HCT116 (cell line): ENCODE data around the gene DOCK3. TPM values are rescaled to one million over a fixed set of nuclear protein-coding genes. Genes with fewer than 3 reads are reported as not detected.

Source experiments
- ATAC-seq: fragments of 200-7000 bp; cut with Tn5 transposase; 2 replicates; pipeline ENCODE4 v1.9.1; 2020; ENCODE audit warnings: mild to moderate bottlenecking, moderate library complexity
- BruUV-seq: library from RNA; stranded (reverse); fragments of 400-500 nt; replicated peaks from 2 replicates; lab custom pipeline; 2021; lab: Mats Ljungman, UMichigan
- CTCF ChIA-PET: fragments of 300-600 bp; sonication (Branson Sonifier 250); formaldehyde crosslinking; loops from one replicate; lab custom pipeline; 2021; ENCODE audit warnings: antibody characterized with exemption; lab: Charles Lee
- POLR2A ChIA-PET: fragments of 300-600, 350-600 bp; sonication (Branson Sonifier 250); formaldehyde crosslinking; loops from one replicate; lab custom pipeline; 2021; ENCODE audit warnings: antibody characterized with exemption; lab: Charles Lee
- RAD21 ChIA-PET, 2 experiments: fragments of 300-600 bp; sonication (Branson Sonifier 250); formaldehyde crosslinking; loops; one replicate each; lab custom pipeline; 2023; ENCODE audit warnings: low total read pairs in 2 of 2; ENCODE audit not compliant: uncharacterized antibody in 2 of 2, unreplicated experiment in 2 of 2, low non-redundant PET in 1 of 2; lab: Charles Lee
- DNase-seq: peaks from one replicate; pipeline ENCODE4 v3.0.0-alpha.2; 2010; ENCODE audit warnings: low read depth, low spot score
- H2AFZ ChIP-seq: fragments of 200-600 bp; shearing (Covaris generic), sonication (generic); 2 replicates; pipeline ENCODE4 v1.6.1; 2017; ENCODE audit warnings: low read depth, mixed run types, mixed read lengths, antibody characterized with exemption, low read length; ENCODE audit not compliant: poor library complexity, severe bottlenecking
- H3K27ac ChIP-seq: 2 replicates; pipeline ENCODE4 v1.5.1; 2012; ENCODE audit warnings: low read depth, low read length
- H3K27me3 ChIP-seq: fragments of 200-600 bp; sonication (generic); 2 replicates; pipeline ENCODE4 v1.6.1; 2016; ENCODE audit warnings: mixed run types, low read length, mixed read lengths; ENCODE audit not compliant: insufficient read depth
- H3K36me3 ChIP-seq, 2 experiments: fragments of 200-500 bp in 1 of 2; fragments of 200-600 bp in 1 of 2; sonication (Bioruptor generic) in 1 of 2; sonication (generic) in 1 of 2; 2 replicates each; pipeline versions ENCODE4 v1.5.1 to v1.6.1; 2014 to 2016; ENCODE audit warnings: low read length in 2 of 2, inconsistent platforms in 1 of 2, mixed read lengths in 1 of 2, mixed run types in 1 of 2; ENCODE audit not compliant: insufficient read depth in 2 of 2, control insufficient read depth in 1 of 2
- H3K4me1 ChIP-seq, 2 experiments: fragments of 200-600 bp in 1 of 2; sonication (generic) in 1 of 2; 2 replicates each; pipeline versions ENCODE4 v1.5.1 to v1.6.1; 2012 to 2017; ENCODE audit warnings: low read length in 2 of 2, inconsistent platforms in 1 of 2, mild to moderate bottlenecking in 1 of 2, mixed read lengths in 1 of 2, mixed run types in 1 of 2, moderate library complexity in 1 of 2; ENCODE audit not compliant: insufficient read depth in 2 of 2, control insufficient read depth in 1 of 2
- H3K4me2 ChIP-seq: fragments of 200-600 bp; sonication (generic); 2 replicates; pipeline ENCODE4 v1.6.1; 2017; ENCODE audit warnings: mixed run types, low read length, mixed read lengths
- H3K4me3 ChIP-seq, 2 experiments: fragments of 200-600 bp in 1 of 2; sonication (generic) in 1 of 2; replicated peaks in 1 of 2; 2 replicates each; pipeline ENCODE4 v1.5.1; 2011 to 2016; ENCODE audit warnings: low read length in 2 of 2, control low read depth in 1 of 2, low read depth in 1 of 2, mild to moderate bottlenecking in 1 of 2, mixed read lengths in 1 of 2, mixed run types in 1 of 2
- H3K79me2 ChIP-seq: fragments of 200-600 bp; sonication (generic); 2 replicates; pipeline ENCODE4 v1.6.1; 2017; ENCODE audit warnings: mild to moderate bottlenecking, mixed run types, low read length, moderate library complexity, mixed read lengths; ENCODE audit not compliant: insufficient read depth
- H3K9ac ChIP-seq: fragments of 200-600 bp; sonication (generic); 2 replicates; pipeline ENCODE4 v1.6.1; 2016; ENCODE audit warnings: low read length, mixed read lengths
- H3K9me2 ChIP-seq: fragments of 200-600 bp; sonication (generic), shearing (Covaris generic); 2 replicates; pipeline ENCODE4 v1.6.1; 2017; ENCODE audit warnings: mixed run types, mild to moderate bottlenecking, moderate library complexity; ENCODE audit not compliant: insufficient read depth
- H3K9me3 ChIP-seq, 2 experiments: fragments of 200-500 bp in 1 of 2; fragments of 200-600 bp in 1 of 2; sonication (Bioruptor generic) in 1 of 2; sonication (generic) in 1 of 2; 2 replicates each; pipeline ENCODE4 v1.6.1; 2014 to 2017; ENCODE audit warnings: low read length in 2 of 2, mixed read lengths in 2 of 2, inconsistent platforms in 1 of 2, low read depth in 1 of 2, mild to moderate bottlenecking in 1 of 2, mixed run types in 1 of 2, moderate library complexity in 1 of 2; ENCODE audit not compliant: control insufficient read depth in 1 of 2, insufficient read depth in 1 of 2
- H4K20me1 ChIP-seq: fragments of 200-600 bp; sonication (generic), shearing (Covaris generic); 2 replicates; pipeline ENCODE4 v1.6.1; 2017; ENCODE audit warnings: mixed run types, mild to moderate bottlenecking, moderate library complexity; ENCODE audit not compliant: insufficient read depth
- CBX3 ChIP-seq: IDR thresholded peaks from 2 replicates; pipeline ENCODE4 v1.6.1; 2012; ENCODE audit warnings: low read depth
- ELF1 ChIP-seq: IDR thresholded peaks from 2 replicates; pipeline ENCODE4 v1.6.1; 2012; ENCODE audit warnings: low read depth, borderline replicate concordance
- EZH2phosphoT487 ChIP-seq: fragments of 200-600 bp; IDR thresholded peaks from 2 replicates; pipeline ENCODE4 v1.6.1; 2018; ENCODE audit warnings: antibody characterized with exemption, borderline replicate concordance
- JUND ChIP-seq: IDR thresholded peaks from 2 replicates; pipeline ENCODE4 v1.6.1; 2012
- POLR2AphosphoS5 ChIP-seq: IDR thresholded peaks from 2 replicates; pipeline ENCODE4 v1.6.1; 2011; ENCODE audit warnings: mild to moderate bottlenecking, low read depth, low read length, moderate library complexity
- SIN3A ChIP-seq: IDR thresholded peaks from 2 replicates; pipeline ENCODE4 v1.6.1; 2012; ENCODE audit warnings: low read depth
- SP1 ChIP-seq: IDR thresholded peaks from 2 replicates; pipeline ENCODE4 v1.6.1; 2012; ENCODE audit warnings: low read depth
- YY1 ChIP-seq: IDR thresholded peaks from 2 replicates; pipeline ENCODE4 v1.6.1; 2011; ENCODE audit warnings: low read length, low read depth, moderate library complexity, mild to moderate bottlenecking; ENCODE audit not compliant: insufficient replicate concordance; ENCODE audit errors: extremely low read depth
- intact Hi-C: fragments of 100-400 bp; cut with micrococcal nuclease; formaldehyde crosslinking; loops from 2 replicates; pipeline ENCODE4 v1.10.0; 2022
- total RNA-seq: library from RNA; stranded (reverse); gene quantifications from one replicate; pipeline ENCODE4 v1.2.1, GENCODE V29; 2021; ENCODE audit not compliant: unreplicated experiment
- TF ChIP-seq, protein P1 (sequence below): IDR thresholded peaks from 2 replicates; pipeline ENCODE4 v1.6.1; 2012; ENCODE audit warnings: low read depth
- TF ChIP-seq, protein P2 (sequence below): IDR thresholded peaks from 2 replicates; pipeline ENCODE4 v1.6.1; 2011; ENCODE audit warnings: mild to moderate bottlenecking, low read length, moderate library complexity; ENCODE audit not compliant: insufficient replicate concordance; ENCODE audit errors: extremely low read depth

The DOCK3 gene
- total RNA-seq, 1 experiment from 2014 or later, result 4.2 TPM

- Histone ChIP-seq H3K4me1 (no peaks in the 10 kb centered on the region), H2AFZ (no peak overlapping the region), H3K9me2 (no peaks in the 10 kb centered on the region), H3K4me2 (no peak overlapping the region), H3K4me3 (no peak overlapping the region), H3K36me3 (no peaks in the 10 kb centered on the region), H3K9ac (no peak overlapping the region), H3K9me3 (no peaks in the 10 kb centered on the region)
- RAD21 ChIA-PET, result no interaction called here
- no TSS peak for BruUV-seq
- DNase-seq, result no peak
- TF ChIP-seq SIN3A (no peak), YY1 (no peak), EZH2phosphoT487 (no peak)
- TF ChIP-seq, protein P1, sequence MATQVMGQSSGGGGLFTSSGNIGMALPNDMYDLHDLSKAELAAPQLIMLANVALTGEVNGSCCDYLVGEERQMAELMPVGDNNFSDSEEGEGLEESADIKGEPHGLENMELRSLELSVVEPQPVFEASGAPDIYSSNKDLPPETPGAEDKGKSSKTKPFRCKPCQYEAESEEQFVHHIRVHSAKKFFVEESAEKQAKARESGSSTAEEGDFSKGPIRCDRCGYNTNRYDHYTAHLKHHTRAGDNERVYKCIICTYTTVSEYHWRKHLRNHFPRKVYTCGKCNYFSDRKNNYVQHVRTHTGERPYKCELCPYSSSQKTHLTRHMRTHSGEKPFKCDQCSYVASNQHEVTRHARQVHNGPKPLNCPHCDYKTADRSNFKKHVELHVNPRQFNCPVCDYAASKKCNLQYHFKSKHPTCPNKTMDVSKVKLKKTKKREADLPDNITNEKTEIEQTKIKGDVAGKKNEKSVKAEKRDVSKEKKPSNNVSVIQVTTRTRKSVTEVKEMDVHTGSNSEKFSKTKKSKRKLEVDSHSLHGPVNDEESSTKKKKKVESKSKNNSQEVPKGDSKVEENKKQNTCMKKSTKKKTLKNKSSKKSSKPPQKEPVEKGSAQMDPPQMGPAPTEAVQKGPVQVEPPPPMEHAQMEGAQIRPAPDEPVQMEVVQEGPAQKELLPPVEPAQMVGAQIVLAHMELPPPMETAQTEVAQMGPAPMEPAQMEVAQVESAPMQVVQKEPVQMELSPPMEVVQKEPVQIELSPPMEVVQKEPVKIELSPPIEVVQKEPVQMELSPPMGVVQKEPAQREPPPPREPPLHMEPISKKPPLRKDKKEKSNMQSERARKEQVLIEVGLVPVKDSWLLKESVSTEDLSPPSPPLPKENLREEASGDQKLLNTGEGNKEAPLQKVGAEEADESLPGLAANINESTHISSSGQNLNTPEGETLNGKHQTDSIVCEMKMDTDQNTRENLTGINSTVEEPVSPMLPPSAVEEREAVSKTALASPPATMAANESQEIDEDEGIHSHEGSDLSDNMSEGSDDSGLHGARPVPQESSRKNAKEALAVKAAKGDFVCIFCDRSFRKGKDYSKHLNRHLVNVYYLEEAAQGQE, result no peak
- TF ChIP-seq, all 23 proteins: peak for 0
- no peak overlapping the region for H3K27ac ChIP-seq
- no peaks in the 10 kb centered on the region for H3K79me2 ChIP-seq
- ChIA-PET POLR2A (no interaction called here), CTCF (interaction anchor here (0.9 to 1.2 kb wide), 2 partner anchors 10 to 12 kb away, joined by 3 read pairs; no protein-coding TSS in a partner anchor)
- intact Hi-C loops, result no loop called here
- no peaks in the 10 kb centered on the region for H4K20me1 ChIP-seq
- no peaks in the 10 kb centered on the region for H3K27me3 ChIP-seq
- ATAC-seq, result no peak
These were observed 435.9 kb downstream of the DOCK3 start for GRCh38 chr3:51110586-51110985.

GRCh38 chr3:51122944-51123343 is 448.2 kb downstream of the DOCK3 start:
- H2AFZ ChIP-seq, result no peak overlapping the region
- ChIA-PET CTCF (no interaction called here), RAD21 (no interaction called here), POLR2A (no interaction called here)
- no peaks in the 10 kb centered on the region for H3K79me2 ChIP-seq
- ATAC-seq (no peak), DNase-seq (no peak)
- H3K9ac ChIP-seq, result no peak overlapping the region
- no peaks in the 10 kb centered on the region for H3K4me1 ChIP-seq
- no peaks in the 10 kb centered on the region for H3K27me3 ChIP-seq
- no TSS peak for BruUV-seq
- no peaks in the 10 kb centered on the region for H3K9me2 ChIP-seq
- H3K4me3 ChIP-seq, result no peak overlapping the region
- intact Hi-C loops, result no loop called here
- H3K36me3 ChIP-seq, result no peaks in the 10 kb centered on the region
- no peak overlapping the region for H3K27ac ChIP-seq
- H3K4me2 ChIP-seq, result no peak overlapping the region
- H3K9me3 ChIP-seq, result no peaks in the 10 kb centered on the region
- no peaks in the 10 kb centered on the region for H4K20me1 ChIP-seq
- TF ChIP-seq CBX3 (no peak), ELF1 (no peak), JUND (no peak), POLR2AphosphoS5 (no peak), YY1 (no peak), SP1 (no peak)
- TF ChIP-seq, protein P2, sequence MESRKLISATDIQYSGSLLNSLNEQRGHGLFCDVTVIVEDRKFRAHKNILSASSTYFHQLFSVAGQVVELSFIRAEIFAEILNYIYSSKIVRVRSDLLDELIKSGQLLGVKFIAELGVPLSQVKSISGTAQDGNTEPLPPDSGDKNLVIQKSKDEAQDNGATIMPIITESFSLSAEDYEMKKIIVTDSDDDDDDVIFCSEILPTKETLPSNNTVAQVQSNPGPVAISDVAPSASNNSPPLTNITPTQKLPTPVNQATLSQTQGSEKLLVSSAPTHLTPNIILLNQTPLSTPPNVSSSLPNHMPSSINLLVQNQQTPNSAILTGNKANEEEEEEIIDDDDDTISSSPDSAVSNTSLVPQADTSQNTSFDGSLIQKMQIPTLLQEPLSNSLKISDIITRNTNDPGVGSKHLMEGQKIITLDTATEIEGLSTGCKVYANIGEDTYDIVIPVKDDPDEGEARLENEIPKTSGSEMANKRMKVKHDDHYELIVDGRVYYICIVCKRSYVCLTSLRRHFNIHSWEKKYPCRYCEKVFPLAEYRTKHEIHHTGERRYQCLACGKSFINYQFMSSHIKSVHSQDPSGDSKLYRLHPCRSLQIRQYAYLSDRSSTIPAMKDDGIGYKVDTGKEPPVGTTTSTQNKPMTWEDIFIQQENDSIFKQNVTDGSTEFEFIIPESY, result no peak
- TF ChIP-seq, protein P1, result no peak
